HCT116 (cell line): ENCODE results near the gene KRT79. TPM values are rescaled to one million over a fixed set of nuclear protein-coding genes. Genes with fewer than 3 reads are reported as not detected.

ENCODE experiments used
- ATAC-seq: fragments of 200-7000 bp; cut with Tn5 transposase; 2 replicates; pipeline ENCODE4 v1.9.1; 2020; ENCODE audit warnings: mild to moderate bottlenecking, moderate library complexity
- BruUV-seq: library from RNA; stranded (reverse); fragments of 400-500 nt; replicated peaks from 2 replicates; lab custom pipeline; 2021; lab: Mats Ljungman, UMichigan
- CTCF ChIA-PET: fragments of 300-600 bp; sonication (Branson Sonifier 250); formaldehyde crosslinking; loops from one replicate; lab custom pipeline; 2021; ENCODE audit warnings: antibody characterized with exemption; lab: Charles Lee
- POLR2A ChIA-PET: fragments of 300-600, 350-600 bp; sonication (Branson Sonifier 250); formaldehyde crosslinking; loops from one replicate; lab custom pipeline; 2021; ENCODE audit warnings: antibody characterized with exemption; lab: Charles Lee
- RAD21 ChIA-PET, 2 experiments: fragments of 300-600 bp; sonication (Branson Sonifier 250); formaldehyde crosslinking; loops; one replicate each; lab custom pipeline; 2023; ENCODE audit warnings: low total read pairs in 2 of 2; ENCODE audit not compliant: uncharacterized antibody in 2 of 2, unreplicated experiment in 2 of 2, low non-redundant PET in 1 of 2; lab: Charles Lee
- DNase-seq: peaks from one replicate; pipeline ENCODE4 v3.0.0-alpha.2; 2010; ENCODE audit warnings: low read depth, low spot score
- H2AFZ ChIP-seq: fragments of 200-600 bp; shearing (Covaris generic), sonication (generic); 2 replicates; pipeline ENCODE4 v1.6.1; 2017; ENCODE audit warnings: low read depth, mixed run types, mixed read lengths, antibody characterized with exemption, low read length; ENCODE audit not compliant: poor library complexity, severe bottlenecking
- H3K27ac ChIP-seq: 2 replicates; pipeline ENCODE4 v1.5.1; 2012; ENCODE audit warnings: low read depth, low read length
- H3K27me3 ChIP-seq: fragments of 200-600 bp; sonication (generic); 2 replicates; pipeline ENCODE4 v1.6.1; 2016; ENCODE audit warnings: mixed run types, low read length, mixed read lengths; ENCODE audit not compliant: insufficient read depth
- H3K36me3 ChIP-seq, 2 experiments: fragments of 200-500 bp in 1 of 2; fragments of 200-600 bp in 1 of 2; sonication (Bioruptor generic) in 1 of 2; sonication (generic) in 1 of 2; 2 replicates each; pipeline versions ENCODE4 v1.5.1 to v1.6.1; 2014 to 2016; ENCODE audit warnings: low read length in 2 of 2, inconsistent platforms in 1 of 2, mixed read lengths in 1 of 2, mixed run types in 1 of 2; ENCODE audit not compliant: insufficient read depth in 2 of 2, control insufficient read depth in 1 of 2
- H3K4me1 ChIP-seq, 2 experiments: fragments of 200-600 bp in 1 of 2; sonication (generic) in 1 of 2; 2 replicates each; pipeline versions ENCODE4 v1.5.1 to v1.6.1; 2012 to 2017; ENCODE audit warnings: low read length in 2 of 2, inconsistent platforms in 1 of 2, mild to moderate bottlenecking in 1 of 2, mixed read lengths in 1 of 2, mixed run types in 1 of 2, moderate library complexity in 1 of 2; ENCODE audit not compliant: insufficient read depth in 2 of 2, control insufficient read depth in 1 of 2
- H3K4me2 ChIP-seq: fragments of 200-600 bp; sonication (generic); 2 replicates; pipeline ENCODE4 v1.6.1; 2017; ENCODE audit warnings: mixed run types, low read length, mixed read lengths
- H3K4me3 ChIP-seq, 2 experiments: fragments of 200-600 bp in 1 of 2; sonication (generic) in 1 of 2; replicated peaks in 1 of 2; 2 replicates each; pipeline ENCODE4 v1.5.1; 2011 to 2016; ENCODE audit warnings: low read length in 2 of 2, control low read depth in 1 of 2, low read depth in 1 of 2, mild to moderate bottlenecking in 1 of 2, mixed read lengths in 1 of 2, mixed run types in 1 of 2
- H3K79me2 ChIP-seq: fragments of 200-600 bp; sonication (generic); 2 replicates; pipeline ENCODE4 v1.6.1; 2017; ENCODE audit warnings: mild to moderate bottlenecking, mixed run types, low read length, moderate library complexity, mixed read lengths; ENCODE audit not compliant: insufficient read depth
- H3K9ac ChIP-seq: fragments of 200-600 bp; sonication (generic); 2 replicates; pipeline ENCODE4 v1.6.1; 2016; ENCODE audit warnings: low read length, mixed read lengths
- H3K9me2 ChIP-seq: fragments of 200-600 bp; sonication (generic), shearing (Covaris generic); 2 replicates; pipeline ENCODE4 v1.6.1; 2017; ENCODE audit warnings: mixed run types, mild to moderate bottlenecking, moderate library complexity; ENCODE audit not compliant: insufficient read depth
- H3K9me3 ChIP-seq, 2 experiments: fragments of 200-500 bp in 1 of 2; fragments of 200-600 bp in 1 of 2; sonication (Bioruptor generic) in 1 of 2; sonication (generic) in 1 of 2; 2 replicates each; pipeline ENCODE4 v1.6.1; 2014 to 2017; ENCODE audit warnings: low read length in 2 of 2, mixed read lengths in 2 of 2, inconsistent platforms in 1 of 2, low read depth in 1 of 2, mild to moderate bottlenecking in 1 of 2, mixed run types in 1 of 2, moderate library complexity in 1 of 2; ENCODE audit not compliant: control insufficient read depth in 1 of 2, insufficient read depth in 1 of 2
- H4K20me1 ChIP-seq: fragments of 200-600 bp; sonication (generic), shearing (Covaris generic); 2 replicates; pipeline ENCODE4 v1.6.1; 2017; ENCODE audit warnings: mixed run types, mild to moderate bottlenecking, moderate library complexity; ENCODE audit not compliant: insufficient read depth
- ATF3 ChIP-seq: IDR thresholded peaks from 2 replicates; pipeline ENCODE4 v1.6.1; 2012
- CBX3 ChIP-seq: IDR thresholded peaks from 2 replicates; pipeline ENCODE4 v1.6.1; 2012; ENCODE audit warnings: low read depth
- CEBPB ChIP-seq: IDR thresholded peaks from 2 replicates; pipeline ENCODE4 v1.6.1; 2012; ENCODE audit warnings: low read depth
- CTCF ChIP-seq, 3 experiments: fragments of 200-600 bp in 1 of 3; sonication (generic) in 1 of 3; IDR thresholded peaks in 2 of 3; conservative IDR thresholded peaks in 1 of 3; 2 replicates each; pipeline ENCODE4 v1.5.1; 2012 to 2017; ENCODE audit warnings: low read depth in 2 of 3, low read length in 2 of 3, antibody characterized with exemption in 1 of 3, borderline replicate concordance in 1 of 3, control low read depth in 1 of 3, mild to moderate bottlenecking in 1 of 3, mixed read lengths in 1 of 3, mixed run types in 1 of 3, moderate library complexity in 1 of 3; ENCODE audit not compliant: insufficient read depth in 1 of 3
- ELF1 ChIP-seq: IDR thresholded peaks from 2 replicates; pipeline ENCODE4 v1.6.1; 2012; ENCODE audit warnings: low read depth, borderline replicate concordance
- FOSL1 ChIP-seq: IDR thresholded peaks from 2 replicates; pipeline ENCODE4 v1.6.1; 2012; ENCODE audit warnings: low read depth
- MAX ChIP-seq: IDR thresholded peaks from 2 replicates; pipeline ENCODE4 v1.6.1; 2012
- POLR2A ChIP-seq: IDR thresholded peaks from 2 replicates; pipeline ENCODE4 v1.7.0; 2011; ENCODE audit warnings: borderline replicate concordance; ENCODE audit not compliant: insufficient read depth, insufficient read length; ENCODE audit errors: extremely low read depth
- POLR2AphosphoS5 ChIP-seq: IDR thresholded peaks from 2 replicates; pipeline ENCODE4 v1.6.1; 2011; ENCODE audit warnings: mild to moderate bottlenecking, low read depth, low read length, moderate library complexity
- RAD21 ChIP-seq: IDR thresholded peaks from 2 replicates; pipeline ENCODE4 v1.6.1; 2012; ENCODE audit warnings: low read depth, mild to moderate bottlenecking
- REST ChIP-seq: IDR thresholded peaks from 2 replicates; pipeline ENCODE4 v1.6.1; 2012; ENCODE audit warnings: low read depth
- SP1 ChIP-seq: IDR thresholded peaks from 2 replicates; pipeline ENCODE4 v1.6.1; 2012; ENCODE audit warnings: low read depth
- SRF ChIP-seq: IDR thresholded peaks from 2 replicates; pipeline ENCODE4 v1.6.1; 2012; ENCODE audit warnings: low read depth
- YY1 ChIP-seq: IDR thresholded peaks from 2 replicates; pipeline ENCODE4 v1.6.1; 2011; ENCODE audit warnings: low read length, low read depth, moderate library complexity, mild to moderate bottlenecking; ENCODE audit not compliant: insufficient replicate concordance; ENCODE audit errors: extremely low read depth
- ZBTB33 ChIP-seq: IDR thresholded peaks from 2 replicates; pipeline ENCODE4 v1.6.1; 2011; ENCODE audit warnings: mild to moderate bottlenecking, low read length, moderate library complexity; ENCODE audit not compliant: insufficient replicate concordance; ENCODE audit errors: extremely low read depth
- ZFX ChIP-seq: fragments of 450-650 bp; IDR thresholded peaks from 2 replicates; pipeline ENCODE4 v1.6.1; 2017
- ZNF274 ChIP-seq: fragments of 200-500 bp; sonication (Bioruptor generic); IDR thresholded peaks from 2 replicates; pipeline ENCODE4 v1.6.1; 2014; ENCODE audit warnings: mild to moderate bottlenecking, low read depth, low read length, inconsistent platforms
- intact Hi-C: fragments of 100-400 bp; cut with micrococcal nuclease; formaldehyde crosslinking; loops from 2 replicates; pipeline ENCODE4 v1.10.0; 2022
- total RNA-seq: library from RNA; stranded (reverse); gene quantifications from one replicate; pipeline ENCODE4 v1.2.1, GENCODE V29; 2021; ENCODE audit not compliant: unreplicated experiment

The KRT79 gene
- total RNA-seq, 1 experiment from 2014 or later: not detected

GRCh38 chr12:52819731-52820510 lies 14.2 kb downstream of the KRT79 start:
- Histone ChIP-seq H2AFZ (no peak overlapping the region), H4K20me1 (no peaks in the 10 kb centered on the region), H3K9me2 (no peaks in the 10 kb centered on the region), H3K4me1 (peaks cover 0 to 9% of the 10 kb centered on the region in 2 experiments; a peak in 2 of 4 replicates), H3K4me3 (no peak overlapping the region), H3K27me3 (0 out of 2 replicates have a peak, but pooled peaks cover 2% of the 10 kb centered on the region), H3K27ac (no peak overlapping the region), H3K9me3 (no peaks in the 10 kb centered on the region), H3K36me3 (no peaks in the 10 kb centered on the region), H3K9ac (no peak overlapping the region), H3K79me2 (no peaks in the 10 kb centered on the region), H3K4me2 (no peak overlapping the region)
- BruUV-seq: no TSS peak
- CTCF ChIA-PET: no interaction called here
- no peak for DNase-seq
- POLR2A ChIA-PET: no interaction called here
- no peak for TF ChIP-seq REST
- TF ChIP-seq MAX: no peak
- TF ChIP-seq POLR2A: no peak
- no peak for TF ChIP-seq CTCF (IDR thresholded peaks at IDR 0.05 in 2 of 3, conservative IDR thresholded peaks at IDR 0.05 in 1 of 3; ENCODE audit: borderline replicate concordance in 1 of 3, insufficient read depth in 1 of 3, low read depth in 2 of 3, low read length in 2 of 3)
- no peak for TF ChIP-seq CEBPB
- no peak for TF ChIP-seq ZBTB33
- TF ChIP-seq ATF3: no peak
- TF ChIP-seq ELF1: no peak
- TF ChIP-seq ZFX: no peak
- no peak for TF ChIP-seq SP1
- no peak for TF ChIP-seq SRF
- no peak for TF ChIP-seq ZNF274
- no peak for TF ChIP-seq FOSL1
- TF ChIP-seq POLR2AphosphoS5: no peak
- no peak for TF ChIP-seq RAD21
- TF ChIP-seq CBX3: no peak
- TF ChIP-seq YY1: no peak
- RAD21 ChIA-PET: no interaction called here
- intact Hi-C loops: no loop called here
- ATAC-seq: no peak
